Anterior cingulate cortex (tissue), 58 donors: ENCODE data around the gene SLC28A3.

Experiments
- DNase-seq, 58 donors: peaks; one replicate each; lab custom pipeline; 2025; lab: John Stamatoyannopoulos, UW

The SLC28A3 gene

DNA sequence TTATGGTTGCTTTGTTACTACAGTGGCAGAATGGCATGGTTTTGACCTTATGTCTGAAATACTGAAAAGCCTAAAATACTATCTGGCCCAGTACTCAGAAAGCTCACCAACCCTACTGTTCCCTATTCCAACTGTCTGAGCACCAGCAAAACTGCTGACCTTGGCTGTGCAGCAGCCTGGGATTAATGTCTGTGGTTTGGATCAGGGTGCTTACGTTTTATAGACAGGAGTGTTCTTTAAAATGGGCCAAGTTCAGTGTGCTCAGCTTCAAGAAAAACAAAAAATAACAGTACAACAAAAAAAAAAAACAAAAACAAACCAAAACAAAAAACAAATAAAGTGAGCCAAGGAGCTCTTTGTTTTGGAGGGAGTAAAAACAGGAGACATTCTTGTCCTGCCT, 36.4 kb downstream of the SLC28A3 start:
- peak in 4 of 58 donors; percentile 0 to 8 (median 2) for DNase-seq

- no peak for DNase-seq
These were observed 37.5 kb downstream of the SLC28A3 start for GRCh38 chr9:84303061-84303460.

- no peak for DNase-seq
These were observed 38.7 kb downstream of the SLC28A3 start for GRCh38 chr9:84301851-84302250.

DNA sequence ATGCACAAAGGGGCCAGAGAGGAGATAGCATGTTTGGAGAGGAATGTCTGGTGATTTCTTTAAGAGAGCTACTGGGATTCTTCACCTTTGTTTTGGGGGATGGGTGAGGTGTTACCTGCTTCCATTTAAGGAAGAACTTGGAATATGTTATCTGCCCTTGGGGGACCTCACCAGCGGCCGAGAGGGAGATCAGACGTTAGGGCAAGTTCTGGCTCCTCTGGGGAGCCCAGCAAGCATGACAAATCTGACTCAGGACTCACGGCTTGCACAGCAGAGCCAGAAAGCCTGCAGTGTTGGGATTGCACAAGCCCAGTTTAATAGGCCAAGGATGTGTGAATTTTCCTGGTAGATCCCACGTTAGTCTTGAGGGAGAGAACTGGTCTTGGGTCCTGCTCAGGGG, 40.3 kb downstream of the SLC28A3 start:
- DNase-seq: no peak

- DNase-seq: no peak
These were observed 43.3 kb downstream of the SLC28A3 start for GRCh38 chr9:84297162-84297821.

DNA sequence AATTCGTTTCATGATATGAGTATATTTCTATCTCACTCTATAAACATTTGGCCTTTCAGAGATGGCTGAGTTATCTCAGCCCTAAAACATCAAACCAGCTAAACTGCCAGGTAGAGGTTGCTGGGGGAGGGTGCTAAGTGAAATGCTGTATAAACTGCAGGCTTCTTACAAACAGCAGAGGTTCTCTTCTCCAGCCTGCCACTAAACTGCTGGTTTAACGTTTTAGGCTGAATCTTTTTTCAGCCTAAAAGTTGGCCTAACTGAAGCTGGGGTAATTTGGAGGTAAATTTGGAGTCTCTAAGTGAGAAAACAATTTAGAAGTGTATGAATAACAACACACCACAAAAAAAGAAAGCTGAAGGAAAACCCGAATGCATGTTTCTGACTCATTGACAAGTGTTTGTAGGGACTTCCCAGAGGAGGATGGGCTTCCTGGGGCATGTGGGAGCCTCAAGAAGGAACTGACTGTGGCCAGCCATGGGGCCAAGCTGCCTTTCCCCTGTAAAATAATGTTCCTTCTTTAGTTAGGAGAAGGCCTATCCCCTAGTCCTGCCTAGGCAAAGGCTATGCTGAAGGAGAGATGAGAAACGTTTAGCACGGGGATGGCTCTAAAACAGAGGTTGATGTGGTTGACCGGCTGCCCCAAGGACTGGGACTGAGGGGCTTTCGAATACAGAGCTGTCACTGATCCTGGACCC, 44.3 kb downstream of the SLC28A3 start:
- DNase-seq: no peak

- no peak for DNase-seq
These were observed 46.2 kb downstream of the SLC28A3 start for GRCh38 chr9:84294241-84294950.

DNA sequence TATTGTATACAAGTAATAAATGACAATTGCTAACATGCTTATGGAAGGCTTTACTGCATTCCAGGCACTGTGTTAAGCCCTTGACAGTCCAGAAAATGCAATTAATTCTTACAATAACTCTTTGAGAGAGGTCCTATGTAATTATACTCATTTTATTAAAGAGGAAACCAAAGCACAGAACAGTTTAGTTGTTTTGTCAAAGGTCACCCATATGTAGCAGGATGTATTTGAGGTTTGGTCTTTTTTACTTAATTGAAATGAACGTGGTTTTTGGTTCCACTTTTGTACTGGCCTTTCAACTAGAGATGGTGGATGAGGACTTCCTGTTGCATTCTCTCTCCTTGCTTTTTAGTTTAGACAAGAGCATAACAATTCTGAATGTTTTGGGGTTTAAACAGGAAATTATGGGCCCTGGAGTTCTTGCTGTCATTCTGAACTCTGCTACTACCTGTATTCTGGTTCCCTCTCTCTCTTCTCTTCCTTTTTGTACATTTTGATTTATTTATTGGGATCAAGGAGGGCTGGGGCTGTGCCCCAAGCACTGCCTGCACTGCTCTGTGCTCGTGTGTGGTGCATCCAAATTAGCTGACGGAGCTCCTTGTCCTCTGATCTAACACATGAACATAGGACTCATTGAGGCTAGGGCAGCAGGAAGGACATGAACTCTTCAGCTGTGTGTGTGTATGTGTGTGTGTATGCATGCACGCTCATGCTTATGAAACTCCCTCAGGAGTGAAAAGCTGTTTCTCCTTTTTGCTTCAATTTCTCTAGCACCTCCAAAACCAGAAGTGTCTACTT, 47.4 kb downstream of the SLC28A3 start:
- DNase-seq: no peak

DNA sequence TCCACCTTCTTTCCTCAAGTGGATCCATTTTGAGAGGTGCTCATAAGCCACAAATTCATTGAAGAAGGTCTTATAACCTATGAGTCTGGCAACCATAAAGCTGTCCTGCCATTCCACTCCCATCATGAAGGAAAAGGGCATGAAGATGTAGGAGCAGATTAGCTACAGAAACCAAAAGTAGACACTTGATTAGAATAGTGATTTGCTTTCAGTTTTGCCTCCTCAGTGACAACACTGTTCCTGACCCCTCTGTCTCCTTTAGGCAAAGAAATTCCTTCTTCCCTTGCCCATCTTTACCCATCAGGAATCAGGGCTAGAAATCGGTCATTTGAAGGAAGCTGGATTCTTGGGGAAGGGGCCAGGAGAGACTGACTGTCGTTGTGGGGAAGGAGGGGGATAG, 55.2 kb downstream of the SLC28A3 start:
- no peak for DNase-seq

- DNase-seq: peak in 42 of 58 donors; percentile 2 to 76 (median 29)
These were observed 56.6 kb downstream of the SLC28A3 start for GRCh38 chr9:84283946-84284345.

DNA sequence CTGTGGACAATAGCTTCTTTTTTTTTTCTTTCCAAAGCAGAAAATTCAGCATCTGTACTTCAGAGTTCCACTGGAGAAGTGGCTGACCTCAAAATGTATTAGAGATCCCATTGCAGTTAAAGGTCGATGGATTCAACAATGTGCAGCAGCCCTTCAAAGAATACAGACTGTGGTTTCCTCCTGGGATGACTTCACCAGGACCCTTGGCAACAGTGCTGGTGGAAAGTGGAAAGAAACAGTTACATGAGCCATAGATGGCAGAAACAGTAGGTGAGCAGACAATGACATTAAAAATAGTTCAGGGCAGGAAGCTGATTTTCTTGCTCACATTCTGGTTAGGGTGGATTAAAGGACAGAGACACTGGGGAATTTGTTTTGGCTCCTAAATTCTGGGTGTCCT, 62.4 kb downstream of the SLC28A3 start:
- DNase-seq: no peak

- DNase-seq: no peak
These were observed 62.9 kb downstream of the SLC28A3 start for GRCh38 chr9:84277646-84278045.

DNA sequence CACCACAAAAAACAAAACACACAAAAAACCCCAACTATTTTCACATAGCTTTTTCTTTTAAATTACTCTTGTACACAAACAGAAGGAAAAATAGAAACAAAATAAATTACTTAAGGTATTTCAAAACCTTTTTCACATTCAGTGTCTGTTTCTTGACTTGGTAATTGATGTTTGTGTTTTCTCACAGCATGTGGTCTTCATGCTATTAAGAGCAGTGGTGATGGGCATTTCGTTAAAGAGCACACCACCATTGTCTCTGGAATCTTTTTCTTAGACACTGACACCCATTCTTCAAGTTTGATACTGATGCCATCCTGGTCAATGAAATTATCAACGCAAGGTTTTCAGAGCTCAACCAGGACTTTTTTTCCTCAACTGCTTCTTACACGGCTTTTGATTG, 63.8 kb downstream of the SLC28A3 start:
- DNase-seq: no peak

GRCh38 chr9:84271921-84272556, 68.5 kb downstream of the SLC28A3 start:
- peak in 10 of 58 donors; percentile 8 to 72 (median 42) for DNase-seq

GRCh38 chr9:84271531-84271900, 69.0 kb downstream of the SLC28A3 start:
- DNase-seq: peak in 55 of 58 donors; percentile 7 to 92 (median 53)

GRCh38 chr9:84270847-84271530, 69.6 kb downstream of the SLC28A3 start:
- DNase-seq: no peak

GRCh38 chr9:84266087-84266561, 74.4 kb downstream of the SLC28A3 start:
- DNase-seq: peak in 2 of 58 donors; percentile 13 to 14

DNA sequence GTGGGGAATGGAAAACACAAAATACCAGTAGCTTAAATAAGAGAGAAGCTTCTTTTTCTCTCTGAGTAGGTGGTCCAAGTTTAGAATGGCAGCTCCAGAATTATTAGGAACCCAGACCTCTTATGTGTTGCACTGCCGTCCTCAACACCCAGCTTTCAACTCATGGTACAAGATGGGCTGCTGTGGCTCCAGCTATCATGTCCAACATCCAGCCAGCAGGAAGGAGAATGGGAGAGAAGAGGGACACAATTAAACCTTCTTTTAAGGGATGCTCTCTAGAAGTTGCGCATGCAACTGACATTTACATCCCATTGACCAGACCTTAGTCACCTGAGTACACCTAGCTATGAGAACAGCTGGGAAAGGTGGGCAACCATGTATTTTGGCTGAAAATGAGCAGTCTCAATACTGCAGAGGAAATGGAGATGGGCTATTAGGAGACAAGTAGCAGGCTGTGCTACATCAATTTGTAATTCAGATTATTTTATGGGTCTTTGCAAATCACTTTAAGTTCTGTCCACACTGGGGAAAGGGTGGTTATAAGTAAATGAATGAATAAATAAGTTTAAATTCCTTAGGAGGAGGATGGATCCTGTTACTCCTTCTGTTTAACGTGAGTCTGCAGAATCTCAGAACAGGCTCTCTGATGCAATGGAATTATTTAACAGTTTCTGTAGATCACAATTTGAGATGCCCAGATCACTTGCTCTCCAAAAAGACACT, 76.1 kb downstream of the SLC28A3 start:
- no peak for DNase-seq
